A673 (cell line): Measurements from ENCODE around the gene TMEM258.

Experiments used
- CTCF ChIP-seq: fragments of 300-800, 200-600 bp; sonication (generic); conservative IDR thresholded peaks from 2 replicates; pipeline ENCODE4 v1.5.1; 2017; ENCODE audit warnings: low read depth, mild to moderate bottlenecking, antibody characterized with exemption, low read length, moderate library complexity, mixed read lengths
- EZH2 ChIP-seq: fragments of 200-600 bp; sonication (generic); IDR thresholded peaks from 2 replicates; pipeline ENCODE4 v1.6.1; 2017; ENCODE audit warnings: borderline replicate concordance, low read depth, mild to moderate bottlenecking, mixed read lengths, antibody characterized with exemption, low read length; ENCODE audit not compliant: poor library complexity, severe bottlenecking

- TF ChIP-seq CTCF (no peak), EZH2 (no peak)
Measured at GRCh38 chr11:61775106-61775505, 17.3 kb downstream of the TMEM258 start.
